ENCODE results near the gene LRRC57. TPM values are rescaled to one million over a fixed set of nuclear protein-coding genes. Genes with fewer than 3 reads are reported as not detected.

The LRRC57 gene
- total and polyA plus RNA-seq, 2 donors (not counting 3 experiments of a cell fraction or from before 2014, with no cell fraction given) = 13.4 to 39.2 TPM

GRCh38 chr15:42491539-42492225 lies 56.9 kb downstream of the LRRC57 start:
- Histone ChIP-seq H3K36me3 (ENCODE audit: control insufficient read depth in 2 of 2, extremely low read depth in 1 of 2, insufficient read depth in 2 of 2, low read length in 2 of 2) (no peaks in the 10 kb centered on the region), H3K9ac (replicated peaks; ENCODE audit: extremely low read depth, insufficient read depth, low read length) (peak overlapping the region; percentile 98), H3K9me1 (replicated peaks; ENCODE audit: control insufficient read depth, extremely low read depth, insufficient read depth, low read length) (no peaks in the 10 kb centered on the region), H4K20me1 (replicated peaks; ENCODE audit: control insufficient read depth, extremely low read depth, insufficient read depth, low read length) (no peaks in the 10 kb centered on the region), H3K27me3 (ENCODE audit: control insufficient read depth in 2 of 2, insufficient read depth in 2 of 2, low read length in 2 of 2) (no peaks in the 10 kb centered on the region), H3K9me3 (replicated peaks; ENCODE audit: control insufficient read depth, insufficient read depth, low read length) (no peaks in the 10 kb centered on the region), H3K27ac (ENCODE audit: insufficient read depth, low read depth, low read length) (peak overlapping the region; percentile 99), H2AFZ (ENCODE audit: low read depth, low read length) (peak overlapping the region; percentile 50), H3K79me2 (ENCODE audit: control insufficient read depth, insufficient read depth, low read length) (peaks cover 50% of the 10 kb centered on the region), H3K4me3 (replicated peaks in 1 of 3; ENCODE audit: insufficient read depth in 1 of 3, low read depth in 1 of 3, low read length in 3 of 3) (peak overlapping the region; percentile 6 to 94 (median 92)), H3K4me1 (ENCODE audit: control insufficient read depth, extremely low read depth, insufficient read depth, low read length) (peaks cover 41% of the 10 kb centered on the region), H3K4me2 (ENCODE audit: insufficient read depth, low read length) (peak overlapping the region; percentile 90)
- dilution Hi-C loops (cut with MboI; ENCODE audit: extremely low pct_ligation_motif_present, low sequenced_read_pairs) = no loop called here
- ChIA-PET CTCF (interaction anchor here (1.0 kb wide), 3 partner anchors 8 to 17 kb away, joined by 3 to 5 read pairs (median 4); no protein-coding TSS in a partner anchor), POLR2A (interaction anchor here (1.3 kb wide), 1 partner anchor 11 kb away, joined by 4 read pairs; no protein-coding TSS in a partner anchor)
- intact Hi-C loops (cut with micrococcal nuclease) = loop anchor here (2.0 to 5.0 kb wide), 2 partner anchors 83 to 219 kb away; partner anchors contain the start of genes GANC, STARD9 and TMEM87A
- BruUV-seq (replicated peaks) = TSS peak; percentile 59
- TF ChIP-seq EZH2 (IDR thresholded peaks at IDR 0.05; ENCODE audit: borderline replicate concordance, low read depth, low read length, severe bottlenecking) (no peak), POLR2A (IDR thresholded peaks at IDR 0.05; ENCODE audit: low read depth, low read length) (no peak), MAX (IDR thresholded peaks at IDR 0.05; ENCODE audit: insufficient read depth, insufficient read length) (no peak), POLR2AphosphoS5 (IDR thresholded peaks at IDR 0.05; ENCODE audit: insufficient read depth, low read depth, low read length) (no peak), GATA2 (IDR thresholded peaks at IDR 0.05; ENCODE audit: insufficient read depth, insufficient read length, low read depth, low read length) (peak; percentile 36), MYC (IDR thresholded peaks at IDR 0.05; ENCODE audit: low read depth, low read length) (no peak), JUN (IDR thresholded peaks at IDR 0.05; ENCODE audit: borderline replicate concordance, insufficient read depth, insufficient read length, low read depth) (peak; percentile 66), FOS (IDR thresholded peaks at IDR 0.05; ENCODE audit: borderline replicate concordance, insufficient read depth, low read length) (peak; percentile 38)
- TF ChIP-seq, protein P1, sequence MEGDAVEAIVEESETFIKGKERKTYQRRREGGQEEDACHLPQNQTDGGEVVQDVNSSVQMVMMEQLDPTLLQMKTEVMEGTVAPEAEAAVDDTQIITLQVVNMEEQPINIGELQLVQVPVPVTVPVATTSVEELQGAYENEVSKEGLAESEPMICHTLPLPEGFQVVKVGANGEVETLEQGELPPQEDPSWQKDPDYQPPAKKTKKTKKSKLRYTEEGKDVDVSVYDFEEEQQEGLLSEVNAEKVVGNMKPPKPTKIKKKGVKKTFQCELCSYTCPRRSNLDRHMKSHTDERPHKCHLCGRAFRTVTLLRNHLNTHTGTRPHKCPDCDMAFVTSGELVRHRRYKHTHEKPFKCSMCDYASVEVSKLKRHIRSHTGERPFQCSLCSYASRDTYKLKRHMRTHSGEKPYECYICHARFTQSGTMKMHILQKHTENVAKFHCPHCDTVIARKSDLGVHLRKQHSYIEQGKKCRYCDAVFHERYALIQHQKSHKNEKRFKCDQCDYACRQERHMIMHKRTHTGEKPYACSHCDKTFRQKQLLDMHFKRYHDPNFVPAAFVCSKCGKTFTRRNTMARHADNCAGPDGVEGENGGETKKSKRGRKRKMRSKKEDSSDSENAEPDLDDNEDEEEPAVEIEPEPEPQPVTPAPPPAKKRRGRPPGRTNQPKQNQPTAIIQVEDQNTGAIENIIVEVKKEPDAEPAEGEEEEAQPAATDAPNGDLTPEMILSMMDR (IDR thresholded peaks at IDR 0.05; ENCODE audit: extremely low read depth in 1 of 2, insufficient read depth in 1 of 2, low read depth in 1 of 2, low read length in 2 of 2) = no peak
- DNase-seq (ENCODE audit: low read depth, low spot score) (no peak), FAIRE-seq (peak; percentile 91)
